Breast epithelium (tissue), 4 donors: ENCODE data around the gene GAB3. TPM values are rescaled to one million over a fixed set of nuclear protein-coding genes. Genes with fewer than 3 reads are reported as not detected.

ENCODE experiments used
- DNase-seq, 2 donors: peaks; one replicate each; pipeline ENCODE4 v3.0.0-alpha.2; 2019; ENCODE audit warnings: low spot score in 2 of 2
- H3K27ac ChIP-seq, 2 donors: fragments of 200-600 bp; sonication (generic) in 1 of 2; one replicate each; pipeline ENCODE4 v1.5.1; 2016 to 2019; ENCODE audit warnings: mild to moderate bottlenecking in 1 of 2
- H3K27me3 ChIP-seq, 2 donors: fragments of 200-600 bp; sonication (generic) in 1 of 2; one replicate each; pipeline versions ENCODE4 v1.5.1 to v1.6.0; 2017 to 2019; ENCODE audit warnings: control low read depth in 1 of 2, mild to moderate bottlenecking in 1 of 2
- H3K36me3 ChIP-seq: fragments of 200-600 bp; one replicate; pipeline ENCODE4 v1.5.1; 2019
- H3K4me1 ChIP-seq, 2 donors: fragments of 200-600 bp; sonication (generic); one replicate each; pipeline ENCODE4 v1.5.1; 2016 to 2019; ENCODE audit warnings: control low read depth in 1 of 2
- H3K4me3 ChIP-seq, 3 donors: fragments of 200-600 bp; sonication (generic); 1 replicate in 2 of 3; 2 replicates in 1 of 3; pipeline ENCODE4 v1.5.1; 2016 to 2019; ENCODE audit warnings: mild to moderate bottlenecking in 3 of 3, moderate library complexity in 2 of 3
- H3K9me3 ChIP-seq, 2 donors: fragments of 200-600 bp; sonication (generic) in 1 of 2; one replicate each; pipeline ENCODE4 v1.5.1; 2016 to 2019; ENCODE audit warnings: control low read depth in 1 of 2
- CTCF ChIP-seq, 3 donors: fragments of 450-650 bp; IDR thresholded peaks; one replicate each; pipeline ENCODE4 v1.5.1; 2016 to 2017; ENCODE audit warnings: antibody characterized with exemption in 3 of 3, mild to moderate bottlenecking in 3 of 3, moderate library complexity in 3 of 3
- POLR2A ChIP-seq: fragments of 450-650 bp; IDR thresholded peaks from one replicate; pipeline ENCODE4 v1.6.1; 2016; ENCODE audit warnings: antibody characterized with exemption, mild to moderate bottlenecking, moderate library complexity
- POLR2AphosphoS5 ChIP-seq, 3 donors: sonication (generic); formaldehyde crosslinking; IDR thresholded peaks; one replicate each; pipeline ENCODE4 v1.6.1; 2017; ENCODE audit warnings: antibody characterized with exemption in 3 of 3
- intact Hi-C: fragments of 100-400 bp; cut with DNase I; formaldehyde crosslinking; loops from one replicate; pipeline ENCODE4 v1.15.1; 2023; ENCODE audit warnings: low total_unique reads
- total RNA-seq, 3 donors: library from RNA; depleted of rRNA; stranded (reverse); fragments of >200 nt; gene quantifications; one replicate each; pipeline ENCODE4 v1.1.0, GENCODE V29; 2016

The GAB3 gene
- total RNA-seq, 3 donors from 2014 or later = 3.9 to 8.5 (median 5.3) TPM

- H3K9me3 ChIP-seq = no peaks in the 10 kb centered on the region
- H3K27me3 ChIP-seq = peaks cover 0 to 4% of the 10 kb centered on the region in 2 donors
- no peak for DNase-seq
- intact Hi-C loops = no loop called here
- peak overlapping the region; percentile 65 to 67 for H3K27ac ChIP-seq
- no peaks in the 10 kb centered on the region for H3K4me1 ChIP-seq
- no peaks in the 10 kb centered on the region for H3K36me3 ChIP-seq
- H3K4me3 ChIP-seq = no peak overlapping the region
- TF ChIP-seq POLR2AphosphoS5 (IDR thresholded peaks at IDR 0.05) = no peak
- no peak for TF ChIP-seq POLR2A
- no peak for TF ChIP-seq CTCF (IDR thresholded peaks at IDR 0.05)
Measured at GRCh38 chrX:154728431-154729190, 22.3 kb downstream of the GAB3 start.

DNA sequence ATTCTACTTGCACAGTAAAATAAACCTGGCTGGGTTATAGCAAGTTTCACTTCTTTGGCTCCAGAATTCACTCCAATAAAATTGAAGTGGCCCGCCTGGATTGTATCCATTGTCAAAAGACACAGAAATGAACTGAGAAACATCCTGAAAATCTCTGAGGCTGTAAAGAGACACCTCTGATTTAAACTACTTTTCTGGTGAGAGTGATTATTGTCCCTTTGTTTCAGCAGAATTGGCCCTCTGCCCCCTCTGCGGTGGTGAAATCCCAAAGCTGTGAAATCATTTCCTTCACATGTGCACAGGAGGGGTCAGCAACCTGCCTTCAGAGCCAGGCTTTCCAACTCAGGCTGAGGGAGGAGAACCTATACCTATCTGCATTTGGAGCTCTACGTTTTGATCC is 23.0 kb downstream of the GAB3 start:
- H3K27ac ChIP-seq = peak overlapping the region; percentile 65 to 67
- H3K36me3 ChIP-seq = no peaks in the 10 kb centered on the region
- peak; percentile 53 to 78 for DNase-seq
- H3K4me3 ChIP-seq = no peak overlapping the region
- H3K4me1 ChIP-seq = no peaks in the 10 kb centered on the region
- H3K9me3 ChIP-seq = no peaks in the 10 kb centered on the region
- H3K27me3 ChIP-seq = peaks cover 0 to 4% of the 10 kb centered on the region in 2 donors
- intact Hi-C loops = no loop called here
- TF ChIP-seq CTCF (IDR thresholded peaks at IDR 0.05) (no peak), POLR2A (no peak), POLR2AphosphoS5 (IDR thresholded peaks at IDR 0.05) (no peak)

DNA sequence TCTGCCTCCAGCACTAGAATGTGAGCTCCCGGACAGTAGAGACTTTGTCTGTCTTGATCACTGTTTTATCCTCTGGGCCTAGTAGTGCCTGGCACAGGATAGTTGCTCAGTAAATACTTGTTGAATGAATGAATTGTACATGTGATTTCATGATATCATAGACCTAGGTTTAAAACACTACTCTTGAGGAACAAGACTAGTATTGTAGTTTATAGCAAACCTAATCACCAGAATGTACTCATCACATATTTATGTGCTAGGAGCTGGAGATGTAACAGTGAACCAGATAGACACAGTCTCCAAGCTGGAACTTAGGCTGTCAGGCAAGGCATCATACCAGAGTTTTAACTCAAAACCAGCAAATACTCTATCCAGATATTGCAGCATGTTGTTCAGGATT is 23.5 kb downstream of the GAB3 start:
- Histone ChIP-seq H3K27me3 (peaks cover 0 to 4% of the 10 kb centered on the region in 2 donors), H3K4me1 (no peaks in the 10 kb centered on the region), H3K4me3 (no peak overlapping the region), H3K9me3 (no peaks in the 10 kb centered on the region), H3K36me3 (no peaks in the 10 kb centered on the region), H3K27ac (peak overlapping the region; percentile 65 to 67)
- no peak for DNase-seq
- TF ChIP-seq POLR2A = no peak
- no peak for TF ChIP-seq POLR2AphosphoS5 (IDR thresholded peaks at IDR 0.05)
- TF ChIP-seq CTCF (IDR thresholded peaks at IDR 0.05) = no peak
- intact Hi-C loops = no loop called here

- intact Hi-C loops = no loop called here
- H3K27me3 ChIP-seq = peaks cover 0 to 4% of the 10 kb centered on the region in 2 donors
- no peak for DNase-seq
- H3K36me3 ChIP-seq = no peaks in the 10 kb centered on the region
- H3K4me1 ChIP-seq = no peaks in the 10 kb centered on the region
- no peak overlapping the region for H3K4me3 ChIP-seq
- peaks cover 0 to 10% of the 10 kb centered on the region in 2 donors for H3K9me3 ChIP-seq
- TF ChIP-seq POLR2A = no peak
- no peak for TF ChIP-seq CTCF (IDR thresholded peaks at IDR 0.05)
- no peak for TF ChIP-seq POLR2AphosphoS5 (IDR thresholded peaks at IDR 0.05)
- peak overlapping the region in 1 of 2 donors; percentile 5 for H3K27ac ChIP-seq
Measured at GRCh38 chrX:154724993-154725756, 25.7 kb downstream of the GAB3 start.

DNA sequence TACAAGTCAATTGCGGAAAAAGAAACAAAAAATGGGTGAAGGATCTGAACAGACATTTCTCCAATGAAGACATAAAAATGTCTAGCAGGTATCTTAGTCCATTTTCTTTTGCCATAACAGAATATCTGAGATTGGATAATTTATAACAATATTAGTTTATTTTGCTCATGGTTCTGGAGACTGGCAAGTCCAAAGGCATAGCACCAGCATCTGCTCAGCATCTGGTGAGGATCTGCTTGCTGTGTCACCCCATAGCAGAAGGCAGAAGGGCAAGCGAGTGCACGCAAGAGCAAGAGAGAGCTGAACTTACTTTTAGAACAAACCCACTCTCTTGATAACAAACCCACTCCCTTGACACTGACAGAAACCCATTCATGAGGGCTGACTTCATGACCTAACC is 29.7 kb downstream of the GAB3 start:
- Histone ChIP-seq H3K36me3 (no peaks in the 10 kb centered on the region), H3K4me3 (no peak overlapping the region), H3K9me3 (peaks cover 0 to 10% of the 10 kb centered on the region in 2 donors), H3K4me1 (no peaks in the 10 kb centered on the region), H3K27me3 (peaks cover 0 to 20% of the 10 kb centered on the region in 2 donors), H3K27ac (no peak overlapping the region)
- TF ChIP-seq POLR2AphosphoS5 (IDR thresholded peaks at IDR 0.05) = no peak
- intact Hi-C loops = no loop called here
- DNase-seq = no peak
